Heart left ventricle (tissue), 13 donors: ENCODE measurements around the gene IGSF3.
A peak's percentile ranks its signal among the peaks of the same experiment; 100 is the strongest.
"Not testable (repeated sequence)": the region's sequence is repeated elsewhere in the genome, so short reads cannot be mapped to it uniquely, and the experiment has no call there.

ENCODE experiments used
- CTCF ChIP-seq, 12 donors: fragments of 200-600 bp; sonication (generic) in 4 of 12; IDR thresholded peaks; one replicate each; pipeline versions ENCODE4 v1.5.0 to v1.8.0; 2018 to 2022; ENCODE audit warnings: antibody characterized with exemption in 12 of 12, mild to moderate bottlenecking in 5 of 12
- POLR2A ChIP-seq, 2 donors: fragments of 450-650 bp; IDR thresholded peaks; one replicate each; pipeline ENCODE4 v1.6.1; 2017; ENCODE audit warnings: antibody characterized with exemption in 2 of 2, mild to moderate bottlenecking in 2 of 2, moderate library complexity in 2 of 2
- donor health status: ischemic (EF 13 %, LVEDD 7.1; RV severe dilation, severe dysfunction).
- donor health status: DM: no; HTN: yes; CAD: no.
- donor health status: DM: no; HTN: no; CAD: no.
- donor health status: ischemic (EF 25% LVEDD 6.9; RV normal size, moderate dysfunction).
- donor health status: ischemic (EF 25% LVEDD 5.7; RV mildly dilated, moderate dysfunction).
- donor health status: ischemic (EF 35%, LVEDD 5.7; RV mildly dilated, moderate dysfunction).
- donor health status: nonischemic (EF 11% LVEDD 7.7; RV severe dilation, severe dysfunction).
- donor health status: DM: yes; HTN: yes; CAD: no.
- donor health status: PGD.
- donor health status: ischemic (EF 29% LVEDD 5.4; RV normal size, mild dysfunction).
- donor health status: nonischemic (EF 23%, LVEDD 6.1; RV moderate dilation, normal function).

DNA sequence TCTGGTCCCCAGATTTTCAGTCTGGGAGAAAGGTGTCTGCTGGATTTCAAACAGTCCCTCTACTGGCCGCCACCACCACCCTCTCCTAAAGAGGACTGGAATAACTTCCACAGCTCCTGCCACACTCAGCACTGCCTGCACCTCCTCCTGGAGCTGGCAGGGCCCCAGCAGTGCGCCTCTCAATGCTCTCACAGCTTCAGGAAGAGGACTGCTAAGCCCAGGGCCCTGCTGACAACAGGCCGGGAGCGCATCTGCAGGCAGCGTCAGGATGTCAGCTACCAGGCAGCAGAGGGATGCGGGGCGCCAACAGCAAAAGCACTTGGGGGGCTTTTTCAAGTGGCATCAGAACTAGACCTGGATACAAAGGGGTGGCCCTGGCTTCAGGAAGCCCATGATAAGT lies 40.2 kb downstream of the IGSF3 start:
- TF ChIP-seq CTCF (IDR thresholded peaks at IDR 0.05), result peak in 2 of 12 donors; percentile 5 to 12
- TF ChIP-seq POLR2A (IDR thresholded peaks at IDR 0.05), result not testable (repeated sequence)
